Glutamatergic neuron (in vitro differentiated cells): ENCODE data around the gene UBE2E2. TPM values are rescaled to one million over a fixed set of nuclear protein-coding genes. Genes with fewer than 3 reads are reported as not detected.

Experiments
- DNase-seq: peaks from one replicate; pipeline ENCODE4 v3.0.0; 2022
- H3K27ac Mint-ChIP-seq: one replicate; pipeline ENCODE4 v1.8.0; 2020; ENCODE audit warnings: mild to moderate bottlenecking, mixed read lengths, inconsistent platforms; ENCODE audit not compliant: unreplicated experiment
- H3K27me3 Mint-ChIP-seq: one replicate; pipeline ENCODE4 v1.8.0; 2020; ENCODE audit warnings: mild to moderate bottlenecking, moderate library complexity, mixed read lengths, inconsistent platforms; ENCODE audit not compliant: unreplicated experiment
- H3K36me3 Mint-ChIP-seq: one replicate; pipeline ENCODE4 v1.8.0; 2020; ENCODE audit warnings: mild to moderate bottlenecking, mixed read lengths, inconsistent platforms; ENCODE audit not compliant: unreplicated experiment
- H3K4me1 Mint-ChIP-seq: one replicate; pipeline ENCODE4 v1.8.0; 2020; ENCODE audit warnings: mild to moderate bottlenecking, low read depth, mixed read lengths, inconsistent platforms; ENCODE audit not compliant: unreplicated experiment
- H3K4me3 Mint-ChIP-seq: one replicate; pipeline ENCODE4 v1.8.0; 2020; ENCODE audit warnings: mild to moderate bottlenecking, mixed read lengths, inconsistent platforms; ENCODE audit not compliant: unreplicated experiment
- H3K9me3 Mint-ChIP-seq: one replicate; pipeline ENCODE4 v1.8.0; 2020; ENCODE audit warnings: mild to moderate bottlenecking, moderate library complexity, mixed read lengths, inconsistent platforms; ENCODE audit not compliant: unreplicated experiment
- total RNA-seq: library from RNA; stranded (reverse); fragmentation: NEBNext Ultra II Directional; extraction: Animal tissue kit (Norgen Biotek cat#: 25700); gene quantifications from one replicate; pipeline ENCODE4 v1.2.1, GENCODE V29; 2021; ENCODE audit not compliant: unreplicated experiment
- TF ChIP-seq, protein P1 (sequence below): fragments of 200-600 bp; sonication (generic); IDR thresholded peaks from one replicate; pipeline ENCODE4 v1.5.0; 2021; ENCODE audit not compliant: partially characterized antibody, unreplicated experiment

Gene UBE2E2
- total RNA-seq, 1 donor from 2014 or later: 40.6 TPM

DNA sequence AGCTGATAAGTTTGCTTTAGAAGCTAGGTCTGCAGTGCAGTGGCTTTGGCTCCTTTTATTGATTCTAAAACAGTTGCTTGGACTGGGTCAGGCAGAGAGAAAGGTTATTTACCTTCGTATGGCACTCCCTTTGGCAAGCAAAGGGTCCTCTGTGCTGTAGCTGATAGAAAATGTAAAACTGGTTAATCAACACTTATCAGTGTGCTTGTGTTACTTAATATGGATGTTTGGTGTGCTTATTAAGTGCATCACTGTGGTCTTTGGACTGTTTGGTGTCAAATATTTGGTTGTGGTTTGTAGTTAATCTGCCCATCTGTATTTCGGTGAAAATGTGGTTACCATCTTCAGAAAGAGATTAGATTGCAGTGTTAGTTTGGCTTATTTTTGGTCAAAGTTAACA is 16.0 kb downstream of the UBE2E2 start:
- no peak overlapping the region for H3K4me3 Mint-ChIP-seq
- no peaks in the 10 kb centered on the region for H3K4me1 Mint-ChIP-seq
- H3K9me3 Mint-ChIP-seq: peaks cover 2% of the 10 kb centered on the region
- no peak for DNase-seq
- H3K36me3 Mint-ChIP-seq: peaks cover 4% of the 10 kb centered on the region
- H3K27ac Mint-ChIP-seq: no peak overlapping the region
- TF ChIP-seq, protein P1, sequence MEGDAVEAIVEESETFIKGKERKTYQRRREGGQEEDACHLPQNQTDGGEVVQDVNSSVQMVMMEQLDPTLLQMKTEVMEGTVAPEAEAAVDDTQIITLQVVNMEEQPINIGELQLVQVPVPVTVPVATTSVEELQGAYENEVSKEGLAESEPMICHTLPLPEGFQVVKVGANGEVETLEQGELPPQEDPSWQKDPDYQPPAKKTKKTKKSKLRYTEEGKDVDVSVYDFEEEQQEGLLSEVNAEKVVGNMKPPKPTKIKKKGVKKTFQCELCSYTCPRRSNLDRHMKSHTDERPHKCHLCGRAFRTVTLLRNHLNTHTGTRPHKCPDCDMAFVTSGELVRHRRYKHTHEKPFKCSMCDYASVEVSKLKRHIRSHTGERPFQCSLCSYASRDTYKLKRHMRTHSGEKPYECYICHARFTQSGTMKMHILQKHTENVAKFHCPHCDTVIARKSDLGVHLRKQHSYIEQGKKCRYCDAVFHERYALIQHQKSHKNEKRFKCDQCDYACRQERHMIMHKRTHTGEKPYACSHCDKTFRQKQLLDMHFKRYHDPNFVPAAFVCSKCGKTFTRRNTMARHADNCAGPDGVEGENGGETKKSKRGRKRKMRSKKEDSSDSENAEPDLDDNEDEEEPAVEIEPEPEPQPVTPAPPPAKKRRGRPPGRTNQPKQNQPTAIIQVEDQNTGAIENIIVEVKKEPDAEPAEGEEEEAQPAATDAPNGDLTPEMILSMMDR: no peak
- no peaks in the 10 kb centered on the region for H3K27me3 Mint-ChIP-seq

DNA sequence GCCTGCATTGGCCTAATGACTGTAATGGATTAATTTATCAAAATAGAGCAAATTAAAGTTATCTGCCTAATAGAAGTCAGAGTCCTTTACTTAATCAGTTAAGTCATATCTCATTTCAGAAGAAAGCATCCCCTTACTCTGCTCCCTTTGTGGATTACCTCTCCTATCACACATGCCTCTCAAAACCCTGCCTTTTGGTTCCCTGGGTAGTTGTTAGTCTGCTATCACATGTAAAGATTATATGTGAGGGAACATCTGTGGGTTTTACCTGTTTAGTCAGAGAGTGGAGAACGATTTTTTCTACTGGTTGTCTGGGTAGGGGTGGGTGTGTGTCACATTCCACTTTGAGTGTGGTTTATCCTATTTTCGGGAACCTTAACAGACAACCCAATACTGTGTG is 16.4 kb downstream of the UBE2E2 start:
- no peak overlapping the region for H3K27ac Mint-ChIP-seq
- TF ChIP-seq, protein P1: no peak
- H3K9me3 Mint-ChIP-seq: peaks cover 5% of the 10 kb centered on the region

DNA sequence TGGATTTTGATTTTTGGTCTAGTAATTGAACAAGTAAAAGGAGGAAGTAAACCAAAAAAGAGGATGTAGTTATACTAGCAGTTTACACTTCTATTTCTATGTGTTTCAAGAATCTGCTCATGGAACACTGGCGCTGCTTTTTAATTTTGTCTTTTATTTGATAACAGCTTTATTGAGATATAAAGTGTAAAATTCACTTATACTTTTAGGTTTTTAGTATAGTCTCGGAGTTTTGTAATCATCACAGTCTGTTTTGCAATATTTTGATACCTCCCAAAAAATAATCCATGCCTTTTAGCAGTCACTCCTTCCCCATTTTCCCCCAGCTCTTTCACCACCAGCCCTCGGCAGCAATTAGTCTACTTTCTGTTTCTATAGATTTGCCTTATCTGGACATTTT is 18.0 kb downstream of the UBE2E2 start:
- Mint-ChIP-seq H3K36me3 (peaks cover 11% of the 10 kb centered on the region), H3K4me1 (no peaks in the 10 kb centered on the region), H3K4me3 (no peak overlapping the region), H3K27me3 (peaks cover 1% of the 10 kb centered on the region), H3K9me3 (peaks cover 5% of the 10 kb centered on the region), H3K27ac (no peak overlapping the region)
- DNase-seq: no peak
- TF ChIP-seq, protein P1: no peak

More for the DNA sequence above, 16.4 kb downstream of the UBE2E2 start:
- peaks cover 9% of the 10 kb centered on the region for H3K36me3 Mint-ChIP-seq
- H3K27me3 Mint-ChIP-seq: no peaks in the 10 kb centered on the region
- H3K4me1 Mint-ChIP-seq: no peaks in the 10 kb centered on the region
- no peak overlapping the region for H3K4me3 Mint-ChIP-seq
- DNase-seq: no peak

DNA sequence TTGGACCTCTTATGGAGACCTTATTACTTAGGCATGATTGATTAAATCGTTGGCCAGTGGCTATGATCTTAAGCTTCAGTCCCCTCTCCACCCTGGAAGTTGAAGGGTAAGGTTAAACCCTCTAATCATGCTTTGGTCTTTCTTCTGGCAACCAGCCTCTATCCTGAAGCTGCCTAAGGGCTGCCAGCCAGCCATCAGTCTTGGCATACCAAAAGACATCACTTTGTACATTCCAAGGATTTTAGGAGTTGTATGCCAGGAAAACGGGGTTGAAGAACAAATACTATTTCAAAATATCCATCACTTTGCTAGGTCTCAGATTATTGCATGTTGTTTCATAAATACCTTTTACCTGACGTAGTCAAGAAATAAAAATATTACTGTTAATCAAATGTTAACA is 28.9 kb downstream of the UBE2E2 start:
- TF ChIP-seq, protein P1: no peak
- H3K4me3 Mint-ChIP-seq: no peak overlapping the region

DNA sequence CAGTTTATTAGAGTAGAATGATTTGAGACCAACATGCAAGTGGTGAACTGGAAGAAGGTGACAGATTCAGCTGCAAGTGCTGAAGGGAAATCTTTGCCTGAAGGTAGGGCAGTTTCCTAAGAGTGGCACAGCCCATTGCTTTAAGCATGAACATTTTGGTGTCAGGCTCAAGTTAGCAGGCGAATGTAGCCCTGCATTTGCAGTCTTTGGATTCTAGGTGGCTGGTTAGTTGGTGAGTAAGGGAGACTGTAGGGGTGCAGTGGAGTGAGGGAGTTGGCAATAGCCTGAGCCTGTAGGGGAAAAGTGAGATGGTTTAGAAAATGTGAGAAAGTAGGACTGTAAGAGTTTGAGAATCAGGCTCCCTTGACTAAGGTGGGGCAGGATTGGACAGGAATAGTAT is 29.7 kb downstream of the UBE2E2 start:
- Mint-ChIP-seq H3K9me3 (peaks cover 2% of the 10 kb centered on the region), H3K4me1 (peaks cover 4% of the 10 kb centered on the region), H3K27me3 (no peaks in the 10 kb centered on the region), H3K4me3 (no peak overlapping the region), H3K27ac (no peak overlapping the region), H3K36me3 (no peaks in the 10 kb centered on the region)
- no peak for DNase-seq
- TF ChIP-seq, protein P1: no peak

More for the DNA sequence above, 28.9 kb downstream of the UBE2E2 start:
- DNase-seq: no peak
- no peaks in the 10 kb centered on the region for H3K27me3 Mint-ChIP-seq
- H3K36me3 Mint-ChIP-seq: no peaks in the 10 kb centered on the region
- no peak overlapping the region for H3K27ac Mint-ChIP-seq
- peaks cover 2% of the 10 kb centered on the region for H3K9me3 Mint-ChIP-seq
- peaks cover 4% of the 10 kb centered on the region for H3K4me1 Mint-ChIP-seq
